HG03565 (cell line): ENCODE results near the gene B3GNT3.

Experiments
- ATAC-seq: cut with Tn5 transposase; IDR thresholded peaks from one replicate; pipeline ENCODE4 v1.9.1; 2021; ENCODE audit warnings: mild to moderate bottlenecking, moderate library complexity; ENCODE audit not compliant: unreplicated experiment

B3GNT3 gene

GRCh38 chr19:17794731-17795494, at the start of gene B3GNT3:
Gene B3GNT3 (plus strand): TSS chr19:17795138. CDS start chr19:17807808, 12,670 bp downstream.
- no peak for ATAC-seq

DNA sequence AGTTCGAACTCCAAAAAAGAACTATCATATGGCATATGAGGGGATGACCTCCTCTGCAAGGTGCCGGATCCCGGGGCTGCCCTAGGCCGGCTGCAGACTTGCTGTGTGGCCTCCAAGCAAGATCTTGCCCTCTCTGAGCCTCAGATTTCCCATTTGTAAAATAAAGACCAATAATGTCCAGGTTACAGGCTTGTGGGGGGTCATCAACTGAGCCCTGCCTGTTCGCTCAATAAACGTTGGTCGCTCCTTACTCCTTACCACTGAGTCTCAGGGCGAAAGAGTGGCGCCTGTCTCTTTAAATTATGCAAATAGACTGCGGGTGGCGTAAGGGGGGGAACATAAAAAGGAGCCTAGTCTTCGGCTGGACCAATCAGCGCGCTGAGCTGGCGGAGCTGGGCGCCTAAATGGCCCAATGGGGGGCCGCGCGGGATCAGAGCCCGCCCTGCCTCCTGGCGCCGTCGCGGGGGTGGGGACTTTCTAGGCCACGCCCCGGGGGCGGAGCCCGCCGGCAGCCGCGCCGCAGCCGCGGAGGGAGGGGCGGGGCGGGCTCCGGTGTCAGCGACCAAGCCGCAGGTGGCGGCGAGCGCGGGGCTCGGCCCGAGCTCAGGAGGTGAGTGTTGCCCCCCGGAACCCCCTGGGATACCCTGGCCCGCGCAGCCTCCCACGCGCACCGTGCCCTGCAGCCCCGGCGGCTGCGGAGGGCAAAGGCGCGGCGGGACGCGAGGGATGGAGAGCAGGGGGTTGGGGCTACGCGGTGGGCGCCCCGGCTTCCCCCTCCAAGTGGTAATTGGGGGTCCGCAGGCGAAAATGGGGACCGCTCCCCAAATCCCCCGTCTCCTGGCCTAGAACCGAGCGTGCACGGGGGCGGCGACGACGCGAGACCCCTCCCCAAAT, 47.5 kb upstream of the B3GNT3 start:
- peak; percentile 60 for ATAC-seq

GRCh38 chr19:17748884-17749638, 45.9 kb upstream of the B3GNT3 start:
- ATAC-seq, result no peak

DNA sequence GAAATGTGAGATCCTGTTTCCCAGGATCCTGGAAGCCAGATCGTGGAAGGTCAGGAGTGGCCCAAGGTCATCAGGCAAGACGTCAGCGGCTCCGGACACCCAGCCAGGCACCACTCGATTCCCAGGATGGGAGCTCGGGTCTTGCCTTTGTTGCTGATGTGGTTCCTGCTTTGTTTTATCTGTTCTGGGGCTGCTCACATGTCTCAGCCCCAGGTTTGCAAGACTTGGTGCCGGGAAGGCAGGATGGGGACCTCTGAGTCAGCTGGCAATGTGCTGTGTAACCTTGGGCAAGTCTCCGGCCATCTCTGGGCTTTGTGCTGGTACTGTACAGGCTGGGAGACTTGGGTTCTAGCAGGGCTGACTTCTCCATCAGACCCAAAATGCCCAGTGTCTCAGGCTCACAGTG, 45.0 kb upstream of the B3GNT3 start:
- ATAC-seq, result no peak

DNA sequence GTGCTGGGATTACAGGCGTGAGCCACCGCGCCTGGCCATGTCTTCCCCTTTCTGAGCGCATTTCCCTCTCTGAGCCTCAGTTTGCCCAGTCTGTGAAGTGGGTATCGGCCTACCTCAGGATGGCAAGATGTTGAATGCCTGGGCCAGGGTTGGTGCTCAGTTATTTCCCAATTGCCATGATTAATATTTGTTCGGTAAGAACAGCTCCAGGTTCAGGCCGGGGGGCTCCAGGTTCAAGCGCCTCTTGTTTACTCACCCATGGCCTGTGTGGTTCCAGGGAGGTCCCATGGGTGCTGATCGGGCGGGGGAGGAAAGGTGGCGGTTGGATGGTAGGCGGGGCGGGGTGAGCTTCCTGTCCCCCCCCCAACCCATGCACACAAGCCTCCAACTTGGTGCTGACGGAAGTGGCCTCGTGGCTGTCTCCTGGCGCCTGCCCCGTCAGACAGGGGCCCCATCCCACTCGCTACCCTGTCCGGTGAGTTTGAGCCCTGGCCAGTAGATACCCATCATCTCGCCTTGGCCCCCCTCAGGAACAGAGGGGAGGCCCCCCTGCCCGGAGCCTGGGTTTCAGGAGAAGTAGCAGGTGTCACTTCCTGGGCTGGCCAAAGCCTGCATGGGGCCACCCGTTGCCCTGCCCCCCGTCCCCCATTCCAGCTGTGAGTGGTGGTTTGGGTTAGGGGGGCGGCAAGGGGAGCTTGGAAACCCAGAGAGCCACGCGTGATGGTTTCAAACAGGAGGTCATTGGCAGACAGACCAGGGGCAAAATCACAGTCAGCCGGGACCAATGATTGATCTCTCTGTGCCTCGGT, 43.6 kb upstream of the B3GNT3 start, which contains the start of gene FCHO1:
Gene FCHO1 (plus strand): TSS at position 375 of the 809 bp plus-strand sequence. CDS start 3,688 bp downstream, outside the sequence.
- ATAC-seq, result no peak

- no peak for ATAC-seq
Observed at GRCh38 chr19:17751912-17752273, 43.0 kb upstream of the B3GNT3 start.

- ATAC-seq, result no peak
Observed at GRCh38 chr19:17752865-17753639, 41.9 kb upstream of the B3GNT3 start.

DNA sequence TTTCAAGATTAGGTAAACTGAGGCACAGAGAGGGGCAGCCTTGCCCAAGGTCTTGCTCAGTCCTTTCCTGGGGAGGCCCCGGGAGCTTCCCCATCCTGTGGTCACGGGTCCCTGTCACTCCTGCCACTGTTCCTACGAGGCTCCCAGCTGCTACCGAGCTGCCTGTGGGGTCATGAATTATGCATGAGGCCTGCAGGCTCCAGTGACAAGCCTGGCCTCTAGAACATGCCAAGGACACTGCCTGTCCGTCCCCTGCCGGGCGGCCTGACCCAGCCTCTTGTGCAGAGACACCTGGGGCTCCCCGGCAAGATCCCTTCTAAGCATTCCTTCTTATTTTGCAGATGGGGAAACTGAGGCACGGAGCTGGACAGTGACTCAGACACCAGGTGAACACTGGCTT, 41.0 kb upstream of the B3GNT3 start:
- ATAC-seq, result no peak

- ATAC-seq, result peak; percentile 31
Observed at GRCh38 chr19:17754634-17755442, 40.1 kb upstream of the B3GNT3 start.

DNA sequence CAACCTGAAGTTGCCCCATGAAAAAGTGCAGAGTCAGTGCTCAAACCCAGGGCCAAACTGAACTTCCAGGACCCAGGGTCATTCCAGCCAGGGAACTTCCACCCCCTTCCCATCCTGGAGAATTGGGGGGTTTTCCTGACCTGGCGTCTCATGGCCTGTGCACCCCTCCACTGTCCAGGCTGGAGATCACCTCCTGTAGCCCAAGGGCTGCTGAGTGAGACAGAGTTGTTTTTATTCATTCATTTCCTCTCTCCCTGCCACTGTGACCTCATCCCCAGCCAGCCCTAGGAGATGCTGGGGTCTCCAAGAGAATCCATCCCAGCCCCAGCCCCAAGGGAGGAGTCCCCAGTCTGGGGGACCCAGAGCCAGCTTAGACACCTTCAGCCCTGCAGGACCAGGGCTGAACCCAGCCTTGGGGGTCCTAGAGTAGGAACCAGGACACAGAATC, 39.5 kb upstream of the B3GNT3 start:
- no peak for ATAC-seq

GRCh38 chr19:17755977-17756670, 38.8 kb upstream of the B3GNT3 start:
- ATAC-seq, result no peak

GRCh38 chr19:17757125-17757524, 37.8 kb upstream of the B3GNT3 start:
- no peak for ATAC-seq

DNA sequence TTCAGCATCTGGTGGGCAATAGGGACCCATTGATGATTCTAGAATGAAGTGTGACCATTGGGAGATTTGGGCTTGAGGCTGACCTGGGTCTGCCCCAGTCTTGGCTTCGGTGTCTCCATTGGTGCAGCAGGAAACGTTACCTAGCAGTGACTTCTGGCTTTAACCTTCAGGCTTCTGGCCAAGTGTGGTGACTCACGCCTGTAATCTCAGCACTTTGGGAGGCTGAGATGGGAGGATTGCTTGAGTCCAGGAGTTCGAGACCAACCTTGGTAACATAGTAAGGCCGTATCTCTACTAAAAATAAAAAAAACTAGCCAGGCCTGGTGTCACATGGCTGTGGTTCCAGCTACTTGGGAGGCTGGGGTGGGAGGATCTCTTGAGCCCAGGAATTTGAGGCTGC, 36.4 kb upstream of the B3GNT3 start:
- no peak for ATAC-seq

DNA sequence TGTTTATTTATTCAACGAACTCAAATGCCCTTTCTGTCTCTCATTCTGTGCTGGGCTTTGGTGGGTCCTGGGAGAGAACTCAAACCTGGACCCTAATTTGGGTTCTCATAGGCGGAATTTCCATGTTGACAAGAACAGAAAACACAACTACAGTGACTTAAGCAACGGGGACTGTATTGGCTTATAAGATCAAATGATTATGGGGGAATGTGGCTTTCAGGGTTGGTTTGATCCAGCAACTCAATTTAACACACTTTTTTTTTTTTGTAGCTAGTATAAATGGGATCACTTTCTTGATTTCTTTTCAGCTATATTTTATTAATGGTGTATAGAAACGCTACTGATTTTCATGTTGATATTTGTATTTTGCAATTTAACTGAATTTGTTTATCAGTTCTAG, 33.8 kb upstream of the B3GNT3 start:
- no peak for ATAC-seq

GRCh38 chr19:17762505-17763229, 32.3 kb upstream of the B3GNT3 start:
- no peak for ATAC-seq

DNA sequence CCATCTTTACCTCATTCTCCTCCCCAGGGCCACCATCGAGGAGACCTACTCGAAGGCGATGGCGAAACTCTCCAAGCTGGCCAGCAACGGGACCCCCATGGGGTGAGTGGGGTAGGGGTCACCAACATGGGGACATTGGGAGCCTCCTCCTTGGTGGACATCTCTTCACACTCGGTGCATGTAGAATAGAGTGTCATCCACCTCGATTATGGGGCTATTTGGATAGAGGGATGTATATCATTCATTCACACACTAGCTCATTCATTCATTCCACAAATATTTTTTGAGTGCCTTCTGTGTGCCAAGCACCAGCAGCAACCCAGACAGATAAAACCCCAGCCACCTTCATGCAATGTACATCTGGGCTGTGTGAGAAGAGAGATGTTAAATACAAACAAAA, 30.6 kb upstream of the B3GNT3 start:
- no peak for ATAC-seq

DNA sequence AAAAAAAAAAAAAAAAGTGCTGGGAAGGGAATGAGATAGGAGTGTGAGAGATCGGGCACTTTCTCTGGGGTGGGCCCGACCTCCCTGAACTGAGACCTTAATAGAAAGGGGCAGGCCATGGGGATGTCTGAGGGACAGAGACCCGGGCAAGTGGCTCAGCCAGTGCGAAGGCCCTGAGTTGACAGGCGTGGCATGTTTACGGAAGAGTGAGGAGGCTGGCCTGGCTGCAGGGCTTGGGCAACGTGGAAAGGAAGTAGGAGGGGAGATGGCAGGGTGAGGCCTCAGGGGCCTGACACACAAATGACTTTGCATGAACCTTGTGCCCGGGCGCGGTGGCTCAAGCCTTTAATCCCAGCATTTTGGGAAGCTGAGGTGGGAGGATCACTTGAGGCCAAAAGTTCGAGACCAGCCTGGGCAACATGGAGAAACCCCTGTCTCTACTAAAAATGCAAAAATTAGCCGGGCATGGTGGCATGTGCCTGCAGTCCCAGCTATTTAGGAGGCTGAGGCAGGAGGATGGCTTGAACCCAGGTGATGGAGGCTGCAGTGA, 29.8 kb upstream of the B3GNT3 start:
- ATAC-seq, result no peak
